HUES48 (cell line): Measurements from ENCODE around the gene RASGRF2.

Experiments
- H3K27ac ChIP-seq: one replicate; pipeline ENCODE4 v1.7.0; 2013; ENCODE audit warnings: low read depth, low read length, inconsistent platforms
- H3K27me3 ChIP-seq: 2 replicates; pipeline ENCODE4 v1.6.1; 2013; ENCODE audit warnings: mild to moderate bottlenecking, low read length; ENCODE audit not compliant: control insufficient read depth, insufficient read depth
- H3K36me3 ChIP-seq: 2 replicates; pipeline ENCODE4 v1.6.1; 2013; ENCODE audit warnings: low read length; ENCODE audit not compliant: control insufficient read depth, insufficient read depth
- H3K4me1 ChIP-seq: 2 replicates; pipeline ENCODE4 v1.6.1; 2013; ENCODE audit warnings: mild to moderate bottlenecking, low read length; ENCODE audit not compliant: control insufficient read depth, insufficient read depth
- H3K4me3 ChIP-seq: 2 replicates; pipeline ENCODE4 v1.5.1; 2013; ENCODE audit warnings: mild to moderate bottlenecking, low read depth, low read length
- H3K9ac ChIP-seq: 2 replicates; pipeline ENCODE4 v1.6.1; 2013; ENCODE audit warnings: mild to moderate bottlenecking, low read depth, low read length, moderate library complexity
- H3K9me3 ChIP-seq: 2 replicates; pipeline ENCODE4 v1.6.1; 2013; ENCODE audit warnings: low read length; ENCODE audit not compliant: control insufficient read depth, insufficient read depth

Gene RASGRF2

GRCh38 chr5:81226949-81227348 is 266.8 kb downstream of the RASGRF2 start:
- no peaks in the 10 kb centered on the region for H3K9me3 ChIP-seq
- no peaks in the 10 kb centered on the region for H3K4me1 ChIP-seq
- H3K4me3 ChIP-seq = no peak overlapping the region
- no peak overlapping the region for H3K9ac ChIP-seq
- no peaks in the 10 kb centered on the region for H3K27me3 ChIP-seq
- no peak overlapping the region for H3K27ac ChIP-seq
- H3K36me3 ChIP-seq = peaks cover 3% of the 10 kb centered on the region; the same call in 1 of the 2 replicates

GRCh38 chr5:81228084-81228483 is 267.9 kb downstream of the RASGRF2 start:
- H3K4me3 ChIP-seq = no peak overlapping the region
- H3K9me3 ChIP-seq = no peaks in the 10 kb centered on the region
- no peak overlapping the region for H3K27ac ChIP-seq
- H3K9ac ChIP-seq = no peak overlapping the region
- H3K4me1 ChIP-seq = peaks cover 8% of the 10 kb centered on the region
- H3K36me3 ChIP-seq = peaks cover 3% of the 10 kb centered on the region; the same call in 1 of the 2 replicates
- H3K27me3 ChIP-seq = no peaks in the 10 kb centered on the region

GRCh38 chr5:81230416-81230815 is 270.3 kb downstream of the RASGRF2 start:
- peaks cover 3% of the 10 kb centered on the region; the same call in 1 of the 2 replicates for H3K36me3 ChIP-seq
- no peaks in the 10 kb centered on the region for H3K27me3 ChIP-seq
- H3K4me3 ChIP-seq = no peak overlapping the region
- no peaks in the 10 kb centered on the region for H3K9me3 ChIP-seq
- peaks cover 17% of the 10 kb centered on the region for H3K4me1 ChIP-seq
- no peak overlapping the region for H3K9ac ChIP-seq
- H3K27ac ChIP-seq = no peak overlapping the region

- no peaks in the 10 kb centered on the region for H3K27me3 ChIP-seq
- H3K9me3 ChIP-seq = no peaks in the 10 kb centered on the region
- H3K27ac ChIP-seq = peak overlapping the region; percentile 81
- no peak overlapping the region for H3K9ac ChIP-seq
- peaks cover 17% of the 10 kb centered on the region for H3K4me1 ChIP-seq
- H3K4me3 ChIP-seq = peak overlapping the region; percentile 77; the same call in 1 of the 2 replicates
- no peaks in the 10 kb centered on the region for H3K36me3 ChIP-seq
These were observed 272.4 kb downstream of the RASGRF2 start for GRCh38 chr5:81232464-81233079.

- Histone ChIP-seq H3K9me3 (no peaks in the 10 kb centered on the region), H3K4me3 (peak within 1 kb of the TSS; percentile 77), H3K9ac (peak within 1 kb of the TSS; percentile 71), H3K27me3 (no peaks in the 10 kb centered on the region), H3K27ac (peak within 1 kb of the TSS; percentile 81), H3K36me3 (no peaks in the 10 kb centered on the region), H3K4me1 (peaks cover 17% of the 10 kb centered on the region)
These were observed 273.0 kb downstream of the RASGRF2 start, which contains the start of gene CKMT2 for GRCh38 chr5:81233080-81233634. Gene CKMT2, plus strand, starts transcription at chr5:81233322. Its CDS starts 17,811 bp downstream, at chr5:81251133.

GRCh38 chr5:81234299-81234698 is 274.1 kb downstream of the RASGRF2 start:
- Histone ChIP-seq H3K4me1 (peaks cover 17% of the 10 kb centered on the region), H3K4me3 (no peak overlapping the region), H3K9me3 (no peaks in the 10 kb centered on the region), H3K27ac (no peak overlapping the region), H3K9ac (no peak overlapping the region), H3K36me3 (no peaks in the 10 kb centered on the region), H3K27me3 (no peaks in the 10 kb centered on the region)

- Histone ChIP-seq H3K9me3 (no peaks in the 10 kb centered on the region), H3K4me1 (peaks cover 17% of the 10 kb centered on the region), H3K9ac (no peak overlapping the region)
These were observed 274.6 kb downstream of the RASGRF2 start for GRCh38 chr5:81234801-81235200.

GRCh38 chr5:81235287-81236072 is 275.3 kb downstream of the RASGRF2 start:
- peaks cover 17% of the 10 kb centered on the region for H3K4me1 ChIP-seq
- H3K27ac ChIP-seq = no peak overlapping the region
- H3K36me3 ChIP-seq = no peaks in the 10 kb centered on the region
- no peak overlapping the region for H3K9ac ChIP-seq
- no peaks in the 10 kb centered on the region for H3K9me3 ChIP-seq
- H3K27me3 ChIP-seq = no peaks in the 10 kb centered on the region
- no peak overlapping the region for H3K4me3 ChIP-seq

More at GRCh38 chr5:81234801-81235200, 274.6 kb downstream of the RASGRF2 start:
- H3K4me3 ChIP-seq = no peak overlapping the region
- H3K27ac ChIP-seq = no peak overlapping the region
- no peaks in the 10 kb centered on the region for H3K36me3 ChIP-seq
- H3K27me3 ChIP-seq = no peaks in the 10 kb centered on the region

- Histone ChIP-seq H3K4me1 (peaks cover 9% of the 10 kb centered on the region), H3K27ac (no peak overlapping the region), H3K36me3 (no peaks in the 10 kb centered on the region), H3K9ac (no peak overlapping the region), H3K4me3 (no peak overlapping the region), H3K27me3 (no peaks in the 10 kb centered on the region), H3K9me3 (no peaks in the 10 kb centered on the region)
These were observed 278.3 kb downstream of the RASGRF2 start for GRCh38 chr5:81238460-81238859.

- no peaks in the 10 kb centered on the region for H3K36me3 ChIP-seq
- H3K4me1 ChIP-seq = no peaks in the 10 kb centered on the region; the same call in 1 of the 2 replicates
- no peaks in the 10 kb centered on the region for H3K27me3 ChIP-seq
- no peak overlapping the region for H3K9ac ChIP-seq
- H3K27ac ChIP-seq = no peak overlapping the region
- H3K4me3 ChIP-seq = no peak overlapping the region
- no peaks in the 10 kb centered on the region for H3K9me3 ChIP-seq
These were observed 279.4 kb downstream of the RASGRF2 start for GRCh38 chr5:81239613-81240012.

GRCh38 chr5:81241001-81241400 is 280.8 kb downstream of the RASGRF2 start:
- Histone ChIP-seq H3K9me3 (no peaks in the 10 kb centered on the region), H3K9ac (no peak overlapping the region), H3K36me3 (no peaks in the 10 kb centered on the region), H3K27me3 (no peaks in the 10 kb centered on the region), H3K4me1 (no peaks in the 10 kb centered on the region), H3K27ac (no peak overlapping the region), H3K4me3 (no peak overlapping the region)
